ENCODE results near the gene MDH2. TPM values are rescaled to one million over a fixed set of nuclear protein-coding genes. Genes with fewer than 3 reads are reported as not detected.
A peak's percentile ranks its signal among the peaks of the same experiment; 100 is the strongest.

MDH2 gene
- total RNA-seq, 4 donors from 2014 or later: 89.3 to 121 (median 110) TPM

DNA sequence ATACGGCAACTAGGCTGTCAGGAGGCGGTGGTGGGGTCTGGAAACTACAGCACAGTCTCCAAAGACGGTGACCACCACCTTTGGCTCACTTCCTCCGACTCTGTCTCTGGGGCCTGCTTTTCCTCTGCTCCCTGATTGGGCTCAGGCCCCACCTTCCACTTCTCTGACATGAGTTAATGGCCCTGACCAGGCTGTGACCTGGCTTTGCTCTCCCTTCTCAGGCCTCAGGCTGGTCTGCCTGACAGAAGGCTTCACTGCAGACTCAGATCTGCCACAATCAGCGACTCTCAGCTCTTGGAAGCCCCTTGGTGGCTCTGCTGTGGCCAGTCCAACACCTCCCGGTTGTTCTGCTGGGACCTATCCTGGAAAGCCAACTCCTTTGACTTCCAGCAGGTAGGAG lies 7.8 kb upstream of the MDH2 start:
- TF ChIP-seq, protein P1, sequence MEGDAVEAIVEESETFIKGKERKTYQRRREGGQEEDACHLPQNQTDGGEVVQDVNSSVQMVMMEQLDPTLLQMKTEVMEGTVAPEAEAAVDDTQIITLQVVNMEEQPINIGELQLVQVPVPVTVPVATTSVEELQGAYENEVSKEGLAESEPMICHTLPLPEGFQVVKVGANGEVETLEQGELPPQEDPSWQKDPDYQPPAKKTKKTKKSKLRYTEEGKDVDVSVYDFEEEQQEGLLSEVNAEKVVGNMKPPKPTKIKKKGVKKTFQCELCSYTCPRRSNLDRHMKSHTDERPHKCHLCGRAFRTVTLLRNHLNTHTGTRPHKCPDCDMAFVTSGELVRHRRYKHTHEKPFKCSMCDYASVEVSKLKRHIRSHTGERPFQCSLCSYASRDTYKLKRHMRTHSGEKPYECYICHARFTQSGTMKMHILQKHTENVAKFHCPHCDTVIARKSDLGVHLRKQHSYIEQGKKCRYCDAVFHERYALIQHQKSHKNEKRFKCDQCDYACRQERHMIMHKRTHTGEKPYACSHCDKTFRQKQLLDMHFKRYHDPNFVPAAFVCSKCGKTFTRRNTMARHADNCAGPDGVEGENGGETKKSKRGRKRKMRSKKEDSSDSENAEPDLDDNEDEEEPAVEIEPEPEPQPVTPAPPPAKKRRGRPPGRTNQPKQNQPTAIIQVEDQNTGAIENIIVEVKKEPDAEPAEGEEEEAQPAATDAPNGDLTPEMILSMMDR (IDR thresholded peaks at IDR 0.05): no peak
- no peak for TF ChIP-seq POLR2A (IDR thresholded peaks at IDR 0.05)
- intact Hi-C loops (cut with DNase I; ENCODE audit: low total_unique reads): no loop called here
- 89 to 90% methylated on average over 6 of the region's 6 CpGs for WGBS, 2 donors
- H3K4me3 ChIP-seq (ENCODE audit: low read depth, poor library complexity, severe bottlenecking): no peak overlapping the region
- no peak for DNase-seq (ENCODE audit: low spot score in 2 of 2)

DNA sequence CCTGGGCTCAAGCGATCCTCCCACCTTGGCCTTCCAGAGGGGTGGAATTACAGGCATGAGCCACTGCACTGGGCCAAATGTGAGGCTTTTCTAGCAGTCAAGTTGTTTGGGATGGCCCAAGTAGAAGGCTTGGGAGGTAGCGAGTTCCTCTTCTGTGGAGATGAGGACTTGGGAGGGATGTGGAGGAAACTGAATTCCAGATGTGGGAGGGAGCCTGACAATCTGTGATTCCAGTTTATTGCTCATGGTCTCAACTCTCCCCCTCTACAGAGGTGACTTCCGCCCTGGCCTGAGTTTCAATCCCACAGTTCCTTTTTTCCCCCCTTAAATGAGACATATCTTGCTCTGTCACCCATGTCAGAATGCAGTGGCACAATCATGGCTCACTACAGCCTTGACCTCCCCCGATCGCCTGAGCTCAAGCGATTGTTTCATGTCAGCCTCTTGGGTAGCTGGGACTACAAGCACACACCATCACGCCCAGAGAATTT lies 3.5 kb upstream of the MDH2 start:
- DNase-seq (ENCODE audit: low spot score in 2 of 2): no peak
- WGBS, 2 donors: 89 to 93% methylated on average over 7 of the region's 7 CpGs
- intact Hi-C loops (cut with DNase I; ENCODE audit: low total_unique reads): no loop called here
- H3K4me3 ChIP-seq (ENCODE audit: low read depth, poor library complexity, severe bottlenecking): no peak overlapping the region
- TF ChIP-seq, protein P1 (IDR thresholded peaks at IDR 0.05): no peak
- no peak for TF ChIP-seq POLR2A (IDR thresholded peaks at IDR 0.05)

DNA sequence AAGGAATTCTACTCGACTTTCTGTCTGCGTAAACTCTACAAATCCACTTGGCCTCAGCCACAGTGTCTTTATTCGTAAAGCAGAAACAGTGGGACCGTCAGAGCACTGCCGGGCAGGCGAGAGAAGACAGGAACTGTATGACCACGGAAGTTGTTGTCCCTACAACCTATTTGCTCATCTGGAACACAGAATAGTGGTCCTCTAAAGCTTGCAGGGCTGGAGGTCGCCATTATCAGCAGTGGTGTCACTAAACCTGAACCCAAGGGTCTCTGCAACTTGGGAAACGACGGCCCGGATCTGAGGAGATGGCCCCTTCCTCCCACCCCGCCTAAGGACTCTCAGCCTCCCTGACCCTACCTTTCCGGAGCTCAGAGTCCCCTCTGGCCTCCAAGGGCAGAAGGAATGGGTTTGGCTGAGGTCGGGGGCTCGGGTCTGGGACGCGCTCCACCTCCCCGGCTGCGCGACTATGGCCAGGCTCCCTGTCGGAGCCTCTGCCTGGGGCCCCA lies 548 bp upstream of the MDH2 start:
- WGBS, 2 donors: 2 to 3% methylated on average over 13 to 20 of the region's 21 CpGs
- H3K4me3 ChIP-seq (ENCODE audit: low read depth, poor library complexity, severe bottlenecking): peak overlapping the region; percentile 82
- TF ChIP-seq, protein P1 (IDR thresholded peaks at IDR 0.05): no peak
- TF ChIP-seq POLR2A (IDR thresholded peaks at IDR 0.05): no peak
- no peak for DNase-seq (ENCODE audit: low spot score in 2 of 2)
- intact Hi-C loops (cut with DNase I; ENCODE audit: low total_unique reads): no loop called here

DNA sequence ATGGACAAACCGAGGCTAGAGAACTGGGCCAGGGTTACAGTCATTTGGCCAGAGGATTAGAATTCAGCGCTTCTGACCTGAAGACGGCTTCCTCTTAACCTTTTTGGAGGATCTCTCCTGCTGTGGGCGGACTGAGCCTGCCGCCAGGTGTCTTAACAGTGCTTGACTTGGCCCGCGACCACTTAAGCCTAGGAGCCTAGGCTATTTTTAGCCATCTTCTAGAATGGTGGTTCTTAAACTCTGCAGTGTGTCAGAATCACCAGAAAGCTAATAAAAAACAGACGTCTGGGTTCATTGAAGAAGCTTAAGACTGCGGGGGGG lies 722 bp downstream of the MDH2 start:
- intact Hi-C loops (cut with DNase I; ENCODE audit: low total_unique reads): no loop called here
- 2 to 3% methylated on average over 9 of the region's 9 CpGs for WGBS, 2 donors
- DNase-seq (ENCODE audit: low spot score in 2 of 2): no peak
- peak overlapping the region; percentile 82 for H3K4me3 ChIP-seq (ENCODE audit: low read depth, poor library complexity, severe bottlenecking)
- TF ChIP-seq, protein P1 (IDR thresholded peaks at IDR 0.05): no peak
- no peak for TF ChIP-seq POLR2A (IDR thresholded peaks at IDR 0.05)

DNA sequence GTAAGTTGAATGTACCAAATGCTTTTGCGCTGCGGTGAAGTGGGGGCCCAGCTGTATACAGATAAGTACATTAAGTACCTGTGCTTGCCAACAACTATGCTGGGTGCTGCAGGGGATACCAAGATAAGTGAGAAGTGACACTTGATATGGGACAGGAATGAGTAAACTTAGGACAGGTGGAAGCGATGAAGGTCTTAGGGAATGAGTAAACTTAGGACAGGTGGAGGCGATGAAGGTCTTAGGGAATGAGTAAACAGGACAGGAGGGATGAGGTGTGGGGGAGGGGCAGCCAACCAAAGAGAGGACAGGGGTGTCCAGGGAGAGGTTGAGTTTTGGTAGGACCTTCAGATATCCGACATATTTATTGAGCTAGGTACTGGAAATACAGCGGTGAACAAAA lies 1.4 kb downstream of the MDH2 start:
- TF ChIP-seq, protein P1 (IDR thresholded peaks at IDR 0.05): no peak
- TF ChIP-seq POLR2A (IDR thresholded peaks at IDR 0.05): no peak
- WGBS, 2 donors: 94 to 96% methylated on average over 6 of the region's 6 CpGs
- no peak overlapping the region for H3K4me3 ChIP-seq (ENCODE audit: low read depth, poor library complexity, severe bottlenecking)
- no peak for DNase-seq (ENCODE audit: low spot score in 2 of 2)
- intact Hi-C loops (cut with DNase I; ENCODE audit: low total_unique reads): no loop called here

DNA sequence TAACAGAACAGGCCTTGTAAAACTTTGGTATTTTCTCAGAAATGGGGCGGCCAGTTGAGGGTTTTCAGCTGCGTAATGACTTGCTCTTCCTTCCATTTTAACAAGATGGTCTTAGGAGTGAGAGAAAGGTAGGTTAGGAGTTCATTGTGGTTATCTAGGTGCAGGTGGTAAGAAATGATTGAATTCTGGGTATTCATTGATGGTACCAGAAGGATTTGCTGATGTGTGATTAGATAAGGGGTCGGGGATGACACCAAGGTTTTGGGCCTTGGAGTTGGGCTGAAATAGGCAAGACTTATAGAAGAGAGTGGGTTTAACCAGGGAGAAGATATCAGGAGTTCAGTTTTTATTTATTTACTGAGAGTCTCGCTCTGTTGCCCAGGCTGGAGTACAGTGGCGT lies 2.6 kb downstream of the MDH2 start:
- no peak for TF ChIP-seq POLR2A (IDR thresholded peaks at IDR 0.05)
- TF ChIP-seq, protein P1 (IDR thresholded peaks at IDR 0.05): no peak
- H3K4me3 ChIP-seq (ENCODE audit: low read depth, poor library complexity, severe bottlenecking): no peak overlapping the region
- intact Hi-C loops (cut with DNase I; ENCODE audit: low total_unique reads): no loop called here
- no peak for DNase-seq (ENCODE audit: low spot score in 2 of 2)
- 97% methylated on average over 5 of the region's 5 CpGs for WGBS, 2 donors
